SK-N-DZ (cell line): ENCODE results near the gene MAP3K4.

Experiments used
- DNase-seq: peaks from one replicate; pipeline ENCODE4 v3.0.0-alpha.2; 2015; ENCODE audit warnings: low spot score

The MAP3K4 gene

GRCh38 chr6:161003336-161003735 is 11.8 kb downstream of the MAP3K4 start:
- no peak for DNase-seq

GRCh38 chr6:161008245-161008644 is 16.7 kb downstream of the MAP3K4 start:
- no peak for DNase-seq

- DNase-seq: no peak
These were observed 18.4 kb downstream of the MAP3K4 start for GRCh38 chr6:161009991-161010390.

GRCh38 chr6:161010418-161010817 is 18.8 kb downstream of the MAP3K4 start:
- no peak for DNase-seq

- no peak for DNase-seq
These were observed 20.2 kb downstream of the MAP3K4 start for GRCh38 chr6:161011492-161012480.

GRCh38 chr6:161013695-161014094 is 22.1 kb downstream of the MAP3K4 start:
- no peak for DNase-seq

GRCh38 chr6:161017766-161018564 is 26.4 kb downstream of the MAP3K4 start:
- no peak for DNase-seq

GRCh38 chr6:161019324-161019839 is 27.8 kb downstream of the MAP3K4 start:
- DNase-seq: no peak

GRCh38 chr6:161021543-161021942 is 30.0 kb downstream of the MAP3K4 start:
- no peak for DNase-seq

- DNase-seq: no peak
These were observed 30.6 kb downstream of the MAP3K4 start for GRCh38 chr6:161021998-161022743.

- no peak for DNase-seq
These were observed 31.7 kb downstream of the MAP3K4 start for GRCh38 chr6:161023316-161023715.

GRCh38 chr6:161024364-161024920 is 32.9 kb downstream of the MAP3K4 start:
- no peak for DNase-seq

- DNase-seq: no peak
These were observed 35.8 kb downstream of the MAP3K4 start for GRCh38 chr6:161027385-161027784.

- DNase-seq: no peak
These were observed 37.7 kb downstream of the MAP3K4 start for GRCh38 chr6:161029195-161029809.

GRCh38 chr6:161031721-161032495 is 40.3 kb downstream of the MAP3K4 start:
- DNase-seq: no peak

GRCh38 chr6:161033667-161034066 is 42.1 kb downstream of the MAP3K4 start:
- no peak for DNase-seq

- no peak for DNase-seq
These were observed 43.8 kb downstream of the MAP3K4 start for GRCh38 chr6:161035182-161035980.

GRCh38 chr6:161035981-161036263 is 44.4 kb downstream of the MAP3K4 start:
- DNase-seq: no peak

GRCh38 chr6:161037873-161038228 is 46.3 kb downstream of the MAP3K4 start:
- no peak for DNase-seq
